ENCODE measurements around the gene NINJ2. TPM values are rescaled to one million over a fixed set of nuclear protein-coding genes. Genes with fewer than 3 reads are reported as not detected.
A peak's percentile ranks its signal among the peaks of the same experiment; 100 is the strongest.

Gene NINJ2
- total RNA-seq, 1 experiment from 2014 or later = 0.24 TPM

- H2BK20ac ChIP-seq (ENCODE audit: low read depth, low read length, poor library complexity, severe bottlenecking) = no peak overlapping the region
- no peak overlapping the region for H4K91ac ChIP-seq (ENCODE audit: insufficient read length, low read depth, low read length)
- TF ChIP-seq CTCF (conservative IDR thresholded peaks at IDR 0.05) = no peak
- peaks cover 14% of the 10 kb centered on the region for H3K27me3 Mint-ChIP-seq (ENCODE audit: low read depth)
- no peaks in the 10 kb centered on the region for H3K79me1 ChIP-seq (ENCODE audit: insufficient read depth, low read depth, low read length, poor library complexity, severe bottlenecking)
- no peaks in the 10 kb centered on the region for H3K9me3 ChIP-seq (ENCODE audit: control insufficient read depth, low read depth, low read length)
- no peak overlapping the region for H3K4ac ChIP-seq (ENCODE audit: low read depth, low read length)
- H4K8ac ChIP-seq (replicated peaks; ENCODE audit: insufficient read length, low read depth, low read length) = no peak overlapping the region
- H3K9ac ChIP-seq (ENCODE audit: extremely low read depth, insufficient read length, low read length) = no peak overlapping the region
- no peaks in the 10 kb centered on the region for H3K36me3 Mint-ChIP-seq (ENCODE audit: insufficient read depth in 1 of 3, low read depth in 3 of 3)
- H3K27me3 ChIP-seq (ENCODE audit: insufficient read depth, low read length) = no peaks in the 10 kb centered on the region
- H3K4me3 Mint-ChIP-seq = no peak overlapping the region
- H3K23me2 ChIP-seq (ENCODE audit: insufficient read length, low read depth, low read length, poor library complexity, severe bottlenecking) = no peaks in the 10 kb centered on the region
- no peak overlapping the region for H2BK120ac ChIP-seq (ENCODE audit: low read depth, low read length, poor library complexity, severe bottlenecking)
- H3T11ph ChIP-seq (ENCODE audit: low read length) = no peak overlapping the region
- no peak overlapping the region for H2BK15ac ChIP-seq (ENCODE audit: low read depth, low read length)
- no peak overlapping the region for H2BK5ac ChIP-seq (ENCODE audit: insufficient read length, low read length)
- no peak overlapping the region for H2BK12ac ChIP-seq (ENCODE audit: insufficient read length, low read depth, low read length)
- H3K56ac ChIP-seq (ENCODE audit: insufficient read length, low read depth, low read length) = no peak overlapping the region
- no peak overlapping the region for H3K27ac ChIP-seq (ENCODE audit: insufficient read length, low read depth, low read length)
- no peaks in the 10 kb centered on the region for H3K9me3 Mint-ChIP-seq
- H3K27ac Mint-ChIP-seq = peak overlapping the region in 1 of 3 experiments; percentile 30; a peak in 1 of 7 replicates
- H3K4me1 ChIP-seq (ENCODE audit: insufficient read depth, low read length) = no peaks in the 10 kb centered on the region
- H3K14ac ChIP-seq (ENCODE audit: insufficient read depth, low read length) = no peak overlapping the region
- H2AK5ac ChIP-seq (ENCODE audit: insufficient read length, low read length) = no peak overlapping the region
- H3K23ac ChIP-seq (ENCODE audit: insufficient read length, low read depth, low read length) = no peak overlapping the region
- no peaks in the 10 kb centered on the region for H4K20me1 ChIP-seq (ENCODE audit: control insufficient read depth, insufficient read depth, insufficient read length)
- no peak overlapping the region for H3K18ac ChIP-seq (ENCODE audit: insufficient read length, low read depth, low read length)
- H4K5ac ChIP-seq (ENCODE audit: insufficient read length, low read depth, low read length) = no peak overlapping the region
- H2AFZ ChIP-seq (ENCODE audit: low read length) = no peak overlapping the region
- no peaks in the 10 kb centered on the region for H3K79me2 ChIP-seq (ENCODE audit: insufficient read depth, low read length)
- no peak for DNase-seq
- no peak overlapping the region for H3K4me2 ChIP-seq (ENCODE audit: insufficient read depth, insufficient read length, low read length)
- peaks cover 12 to 13% of the 10 kb centered on the region in 2 experiments for H3K4me1 Mint-ChIP-seq
- no CpG with 5 or more reads among the region's 4 CpGs for WGBS (ENCODE audit: extremely low coverage, insufficient read length, low lambda C conversion rate)
These were observed 47.6 kb downstream of the NINJ2 start for GRCh38 chr12:615620-616019.

Data from H9 (cell line).